B cell (primary cell): ENCODE data around the gene NEAT1. TPM values are rescaled to one million over a fixed set of nuclear protein-coding genes. Genes with fewer than 3 reads are reported as not detected.

Experiments used
- ATAC-seq: fragments of 200-7000 bp; cut with Tn5 transposase; one replicate; pipeline ENCODE4 v1.10.0; 2021; ENCODE audit warnings: low read depth, mild to moderate bottlenecking, moderate number of reproducible peaks, moderate library complexity
- CTCF ChIA-PET: fragments of 350-600 bp; sonication (Branson Sonifier 250); formaldehyde crosslinking; loops from one replicate; lab custom pipeline; 2021; ENCODE audit warnings: antibody characterized with exemption, inconsistent platforms; lab: Charles Lee
- POLR2A ChIA-PET: fragments of 350-600 bp; sonication (Branson Sonifier 250); formaldehyde crosslinking; loops from one replicate; lab custom pipeline; 2021; ENCODE audit warnings: antibody characterized with exemption; lab: Charles Lee
- DNase-seq: peaks from one replicate; pipeline ENCODE4 v3.0.0; 2013
- H2AFZ ChIP-seq: 2 replicates; pipeline ENCODE4 v1.6.1; 2012; ENCODE audit warnings: mild to moderate bottlenecking, low read depth, low read length; ENCODE audit not compliant: insufficient read depth, poor library complexity, severe bottlenecking
- H3K27ac ChIP-seq, 2 donors: 1 replicate in 1 of 2; 2 replicates in 1 of 2; pipeline ENCODE4 v1.5.1; 2012 to 2013; ENCODE audit warnings: low read length in 2 of 2, mild to moderate bottlenecking in 2 of 2, moderate library complexity in 1 of 2
- H3K27me3 ChIP-seq, 4 experiments: fragments of 200-600 bp in 1 of 4; sonication (generic) in 1 of 4; replicated peaks in 1 of 4; 1 replicate in 2 of 4; 2 replicates in 2 of 4; pipeline versions ENCODE4 v1.6.1 to v1.7.0; 2013 to 2016; ENCODE audit warnings: low read length in 3 of 4, mild to moderate bottlenecking in 2 of 4, mixed read lengths in 1 of 4, moderate library complexity in 1 of 4; ENCODE audit not compliant: insufficient read depth in 4 of 4, control insufficient read depth in 3 of 4; ENCODE audit errors: control extremely low read depth in 1 of 4
- H3K36me3 ChIP-seq, 2 experiments: replicated peaks in 1 of 2; 1 replicate in 1 of 2; 2 replicates in 1 of 2; pipeline versions ENCODE4 v1.6.1 to v1.7.1; 2013; ENCODE audit warnings: low read length in 1 of 2; ENCODE audit not compliant: insufficient read depth in 2 of 2, control insufficient read depth in 1 of 2; ENCODE audit errors: control extremely low read depth in 1 of 2, extremely low read depth in 1 of 2
- H3K4me1 ChIP-seq, 2 donors: fragments of 200-600 bp in 1 of 2; sonication (generic) in 1 of 2; 1 replicate in 1 of 2; 2 replicates in 1 of 2; pipeline versions ENCODE4 v1.5.1 to v1.6.1; 2013 to 2017; ENCODE audit warnings: low read length in 2 of 2; ENCODE audit not compliant: control insufficient read depth in 2 of 2, insufficient read depth in 2 of 2
- H3K4me2 ChIP-seq: replicated peaks from 2 replicates; pipeline ENCODE3; 2012; ENCODE audit warnings: mild to moderate bottlenecking, low read depth, low read length; ENCODE audit not compliant: poor library complexity, severe bottlenecking
- H3K4me3 ChIP-seq, 5 experiments: fragments of 200-600 bp in 1 of 5; sonication (generic) in 1 of 5; 1 replicate in 3 of 5; 2 replicates in 2 of 5; pipeline versions ENCODE4 v1.5.1 to v1.7.0; 2011 to 2016; ENCODE audit warnings: low read length in 4 of 5, mild to moderate bottlenecking in 4 of 5, low read depth in 2 of 5, control low read depth in 1 of 5, moderate library complexity in 1 of 5; ENCODE audit not compliant: insufficient read depth in 1 of 5; ENCODE audit errors: control extremely low read depth in 1 of 5, extremely low read depth in 1 of 5
- H3K79me2 ChIP-seq: fragments of 200-600 bp; sonication (generic); one replicate; pipeline ENCODE4 v1.6.0; 2016; ENCODE audit warnings: low read length; ENCODE audit not compliant: control insufficient read depth, insufficient read depth
- H3K9ac ChIP-seq: fragments of 200-600 bp; sonication (generic); 2 replicates; pipeline ENCODE4 v1.6.1; 2017; ENCODE audit warnings: mild to moderate bottlenecking, low read length, moderate library complexity
- H3K9me3 ChIP-seq, 3 donors: one replicate each; pipeline versions ENCODE4 v1.6.1 to v1.7.1; 2013; ENCODE audit warnings: low read length in 2 of 3; ENCODE audit not compliant: control insufficient read depth in 2 of 3, insufficient read depth in 1 of 3; ENCODE audit errors: control extremely low read depth in 1 of 3
- H4K20me1 ChIP-seq: 2 replicates; pipeline ENCODE4 v1.6.0; 2012; ENCODE audit warnings: mild to moderate bottlenecking, low read length; ENCODE audit not compliant: insufficient read depth, control insufficient read depth, poor library complexity, severe bottlenecking
- H3K27ac Mint-ChIP-seq: one replicate; pipeline ENCODE4 v1.8.0; 2021; ENCODE audit warnings: mixed read lengths
- H3K27me3 Mint-ChIP-seq: one replicate; pipeline ENCODE4 v1.8.0; 2021; ENCODE audit warnings: mixed read lengths
- H3K4me1 Mint-ChIP-seq: one replicate; pipeline ENCODE4 v1.8.0; 2021; ENCODE audit warnings: mixed read lengths
- H3K4me3 Mint-ChIP-seq: one replicate; pipeline ENCODE4 v1.8.0; 2021; ENCODE audit warnings: mixed read lengths
- H3K9me3 Mint-ChIP-seq: one replicate; pipeline ENCODE4 v1.8.0; 2022; ENCODE audit warnings: mixed read lengths; ENCODE audit not compliant: insufficient read depth
- CTCF ChIP-seq: fragments of 200-600 bp; IDR thresholded peaks from one replicate; pipeline ENCODE4 v1.8.0; 2022; ENCODE audit warnings: antibody characterized with exemption, mild to moderate bottlenecking
- EZH2 ChIP-seq: IDR thresholded peaks from 2 replicates; pipeline ENCODE4 v1.6.1; 2012; ENCODE audit warnings: borderline replicate concordance, low read depth, mild to moderate bottlenecking, moderate library complexity, low read length; ENCODE audit not compliant: insufficient read depth, poor library complexity, severe bottlenecking
- WGBS: methylation state at CpG from one replicate; pipeline ENCODE4 v1.1.5; 2013; ENCODE audit warnings: missing lambda C conversion rate; ENCODE audit not compliant: insufficient coverage; 5-methylcytosine and 5-hydroxymethylcytosine counted together
- intact Hi-C: fragments of 100-400 bp; cut with micrococcal nuclease; formaldehyde crosslinking; loops from one replicate; pipeline ENCODE4 v1.10.0; 2022
- polyA plus RNA-seq: library from polyadenylated mRNA; depleted of rRNA; stranded (reverse); fragments of >200 nt; gene quantifications from 2 replicates; pipeline ENCODE4 v1.2.3, GENCODE V29; 2012
- total RNA-seq, 2 donors: library from RNA; stranded (reverse); fragments of 120-200 nt in 1 of 2; gene quantifications; 1 replicate in 1 of 2; 2 replicates in 1 of 2; pipeline versions ENCODE4 v1.2.3 to v1.2.4, GENCODE V29; 2013 to 2022

Gene NEAT1
- total and polyA plus RNA-seq, 2 donors (not counting 1 experiment from before 2014, with no cell fraction given): 66.7 to 1,642 TPM

- TF ChIP-seq CTCF (no peak), EZH2 (no peak)
- no peaks in the 10 kb centered on the region for H3K27me3 Mint-ChIP-seq
- DNase-seq (peak; percentile 22), ATAC-seq (no peak)
- peaks cover 59% of the 10 kb centered on the region for H3K4me1 Mint-ChIP-seq
- intact Hi-C loops: no loop called here
- Histone ChIP-seq H3K27me3 (no peaks in the 10 kb centered on the region), H2AFZ (no peak overlapping the region), H3K4me2 (peak overlapping the region; percentile 60), H3K4me3 (no peak overlapping the region), H4K20me1 (no peaks in the 10 kb centered on the region), H3K4me1 (peaks cover 57% of the 10 kb centered on the region in 2 donors), H3K79me2 (peaks cover 36% of the 10 kb centered on the region), H3K27ac (peak overlapping the region in 1 of 2 donors; percentile 79), H3K9me3 (no peaks in the 10 kb centered on the region), H3K9ac (no peak overlapping the region), H3K36me3 (peaks cover 3 to 19% of the 10 kb centered on the region in 2 experiments)
- no peaks in the 10 kb centered on the region for H3K9me3 Mint-ChIP-seq
- ChIA-PET POLR2A (interaction anchor here (0.6 to 9.3 kb wide), 6 partner anchors 17 to 568 kb away, joined by 3 to 102 read pairs (median 5); partner anchors contain the start of genes MALAT1 and NEAT1), CTCF (interaction anchor here (1.3 to 1.4 kb wide), 2 partner anchors 58 to 63 kb away, joined by 3 to 4 read pairs; no protein-coding TSS in a partner anchor)
- H3K27ac Mint-ChIP-seq: peak overlapping the region; percentile 98
- H3K4me3 Mint-ChIP-seq: peak overlapping the region; percentile 89
- WGBS: 13% methylated on average over 2 of the region's 7 CpGs
Measured at GRCh38 chr11:65439331-65440181, 17.0 kb downstream of the NEAT1 start.
